AG04450 (cell line): ENCODE measurements around the gene SLC1A3. TPM values are rescaled to one million over a fixed set of nuclear protein-coding genes. Genes with fewer than 3 reads are reported as not detected.

ENCODE experiments used
- CTCF ChIA-PET: fragments of 300-600, 350-600 bp; formaldehyde crosslinking; extraction: SDS; loops from one replicate; lab custom pipeline; 2022; ENCODE audit warnings: antibody characterized with exemption, inconsistent platforms; lab: Charles Lee
- POLR2A ChIA-PET: fragments of 350-600 bp; formaldehyde crosslinking; extraction: SDS; loops from one replicate; lab custom pipeline; 2021; ENCODE audit warnings: antibody characterized with exemption, inconsistent platforms; lab: Yijun Ruan, JAX
- DNase-seq: peaks from one replicate; pipeline ENCODE4 v3.0.0-alpha.2; 2011; ENCODE audit warnings: low read depth, low spot score
- H3K27ac ChIP-seq: one replicate; pipeline ENCODE4 v1.5.1; 2012; ENCODE audit warnings: low read depth, low read length, control low read depth
- H3K27me3 ChIP-seq: one replicate; pipeline ENCODE4 v1.6.0; 2012; ENCODE audit warnings: low read length; ENCODE audit not compliant: control insufficient read depth, insufficient read depth
- H3K4me3 ChIP-seq: 2 replicates; pipeline ENCODE4 v1.5.1; 2011; ENCODE audit warnings: mild to moderate bottlenecking, low read depth, low read length, control low read depth
- H3K9me3 ChIP-seq: 2 replicates; pipeline ENCODE4 v1.5.1; 2012; ENCODE audit warnings: low read length; ENCODE audit not compliant: control insufficient read depth, insufficient read depth
- polyA plus RNA-seq: library from polyadenylated mRNA; depleted of rRNA; stranded (reverse); fragments of >200 nt; gene quantifications from 2 replicates; pipeline ENCODE4 v1.2.3, GENCODE V29; 2011
- small RNA-seq: library from RNA; depleted of rRNA; stranded (forward); fragments of <200 nt; gene quantifications from one replicate; pipeline ENCODE3, GENCODE V24; 2012; ENCODE audit warnings: low read depth; ENCODE audit not compliant: insufficient read length
- TF ChIP-seq, protein P1 (sequence below): IDR thresholded peaks from 2 replicates; pipeline ENCODE4 v1.5.1; 2011; ENCODE audit warnings: low read depth, low read length, control low read depth, inconsistent platforms

Gene SLC1A3
- polyA plus RNA-seq, 1 experiment, result 2.2 TPM

DNA sequence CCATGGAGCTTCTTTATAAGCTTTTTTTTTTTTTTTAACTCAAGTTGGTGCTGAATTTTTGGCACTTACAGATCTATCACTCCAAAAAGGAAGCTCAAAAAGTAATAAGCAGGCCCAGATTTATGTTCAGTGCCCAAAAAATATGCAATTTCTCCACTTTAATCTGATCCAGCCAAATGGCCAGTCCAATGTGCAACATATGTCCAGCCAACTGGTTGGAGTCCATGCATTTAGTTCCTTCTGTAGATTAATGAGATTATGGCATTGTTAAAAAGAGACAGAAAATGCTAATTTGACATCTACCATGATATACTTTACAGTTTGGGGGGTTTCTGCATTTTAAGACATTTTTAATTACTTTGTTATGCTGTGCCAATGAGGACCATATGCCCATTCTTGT is 129.5 kb downstream of the SLC1A3 start:
- POLR2A ChIA-PET, result no interaction called here
- Histone ChIP-seq H3K27me3 (peaks cover 8% of the 10 kb centered on the region), H3K9me3 (no peaks in the 10 kb centered on the region), H3K27ac (no peak overlapping the region), H3K4me3 (no peak overlapping the region)
- DNase-seq, result no peak
- TF ChIP-seq, protein P1, sequence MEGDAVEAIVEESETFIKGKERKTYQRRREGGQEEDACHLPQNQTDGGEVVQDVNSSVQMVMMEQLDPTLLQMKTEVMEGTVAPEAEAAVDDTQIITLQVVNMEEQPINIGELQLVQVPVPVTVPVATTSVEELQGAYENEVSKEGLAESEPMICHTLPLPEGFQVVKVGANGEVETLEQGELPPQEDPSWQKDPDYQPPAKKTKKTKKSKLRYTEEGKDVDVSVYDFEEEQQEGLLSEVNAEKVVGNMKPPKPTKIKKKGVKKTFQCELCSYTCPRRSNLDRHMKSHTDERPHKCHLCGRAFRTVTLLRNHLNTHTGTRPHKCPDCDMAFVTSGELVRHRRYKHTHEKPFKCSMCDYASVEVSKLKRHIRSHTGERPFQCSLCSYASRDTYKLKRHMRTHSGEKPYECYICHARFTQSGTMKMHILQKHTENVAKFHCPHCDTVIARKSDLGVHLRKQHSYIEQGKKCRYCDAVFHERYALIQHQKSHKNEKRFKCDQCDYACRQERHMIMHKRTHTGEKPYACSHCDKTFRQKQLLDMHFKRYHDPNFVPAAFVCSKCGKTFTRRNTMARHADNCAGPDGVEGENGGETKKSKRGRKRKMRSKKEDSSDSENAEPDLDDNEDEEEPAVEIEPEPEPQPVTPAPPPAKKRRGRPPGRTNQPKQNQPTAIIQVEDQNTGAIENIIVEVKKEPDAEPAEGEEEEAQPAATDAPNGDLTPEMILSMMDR, result no peak
- CTCF ChIA-PET, result interaction anchor here (0.8 to 2.1 kb wide), 3 partner anchors 10 to 270 kb away, joined by 3 to 12 read pairs (median 5); no protein-coding TSS in a partner anchor

Small RNAs within 50 kb of the gene (small RNA-seq; reads per million reads assigned to genes)
- not detected for gene AC010631.1
